NCI-H187 (cell line): Measurements from ENCODE around the gene GPS1.

Source experiments
- DNase-seq, 2 experiments: peaks; one replicate each; lab custom pipeline; 2025; lab: John Stamatoyannopoulos, UW

The GPS1 gene

GRCh38 chr17:82090549-82091263 is 39.0 kb downstream of the GPS1 start:
- DNase-seq, result no peak

- DNase-seq, result no peak
These were observed 39.8 kb downstream of the GPS1 start for GRCh38 chr17:82091264-82092066.

- no peak for DNase-seq
These were observed 40.4 kb downstream of the GPS1 start for GRCh38 chr17:82092094-82092586.

GRCh38 chr17:82092628-82092994 is 40.9 kb downstream of the GPS1 start:
- DNase-seq, result no peak

GRCh38 chr17:82092995-82093751 is 41.5 kb downstream of the GPS1 start:
- DNase-seq, result no peak

GRCh38 chr17:82094931-82095776 is 43.5 kb downstream of the GPS1 start:
- DNase-seq, result no peak

GRCh38 chr17:82095777-82096708 is 44.3 kb downstream of the GPS1 start:
- no peak for DNase-seq

- DNase-seq, result no peak
These were observed 45.0 kb downstream of the GPS1 start for GRCh38 chr17:82096709-82097183.

GRCh38 chr17:82097184-82097918 is 45.7 kb downstream of the GPS1 start:
- no peak for DNase-seq

GRCh38 chr17:82097919-82098168 is 46.1 kb downstream of the GPS1 start:
- DNase-seq, result no peak

GRCh38 chr17:82098169-82098938 is 46.7 kb downstream of the GPS1 start, which contains the start of gene FASN:
FASN (minus strand) TSS chr17:82098236; CDS start chr17:82096445, 1,791 bp downstream.
- DNase-seq, result peak; percentile 84 to 89

- peak in 1 of 2 experiments; percentile 52 for DNase-seq
These were observed 47.5 kb downstream of the GPS1 start for GRCh38 chr17:82098939-82099763.

GRCh38 chr17:82100502-82101298 is 49.0 kb downstream of the GPS1 start:
- no peak for DNase-seq

- no peak for DNase-seq
These were observed 49.6 kb downstream of the GPS1 start for GRCh38 chr17:82101301-82101715.

- DNase-seq, result no peak
These were observed 50.3 kb downstream of the GPS1 start for GRCh38 chr17:82101767-82102679.
